C4-2B (cell line): ENCODE results near the gene UCN3.

Source experiments
- ZFX ChIP-seq: fragments of 450-650 bp; IDR thresholded peaks from 2 replicates; pipeline ENCODE4 v1.6.1; 2017
- TF ChIP-seq, protein P1 (sequence below): fragments of 450-650 bp; conservative IDR thresholded peaks from 2 replicates; pipeline ENCODE4 v1.5.1; 2017; ENCODE audit warnings: mild to moderate bottlenecking

- TF ChIP-seq, protein P1, sequence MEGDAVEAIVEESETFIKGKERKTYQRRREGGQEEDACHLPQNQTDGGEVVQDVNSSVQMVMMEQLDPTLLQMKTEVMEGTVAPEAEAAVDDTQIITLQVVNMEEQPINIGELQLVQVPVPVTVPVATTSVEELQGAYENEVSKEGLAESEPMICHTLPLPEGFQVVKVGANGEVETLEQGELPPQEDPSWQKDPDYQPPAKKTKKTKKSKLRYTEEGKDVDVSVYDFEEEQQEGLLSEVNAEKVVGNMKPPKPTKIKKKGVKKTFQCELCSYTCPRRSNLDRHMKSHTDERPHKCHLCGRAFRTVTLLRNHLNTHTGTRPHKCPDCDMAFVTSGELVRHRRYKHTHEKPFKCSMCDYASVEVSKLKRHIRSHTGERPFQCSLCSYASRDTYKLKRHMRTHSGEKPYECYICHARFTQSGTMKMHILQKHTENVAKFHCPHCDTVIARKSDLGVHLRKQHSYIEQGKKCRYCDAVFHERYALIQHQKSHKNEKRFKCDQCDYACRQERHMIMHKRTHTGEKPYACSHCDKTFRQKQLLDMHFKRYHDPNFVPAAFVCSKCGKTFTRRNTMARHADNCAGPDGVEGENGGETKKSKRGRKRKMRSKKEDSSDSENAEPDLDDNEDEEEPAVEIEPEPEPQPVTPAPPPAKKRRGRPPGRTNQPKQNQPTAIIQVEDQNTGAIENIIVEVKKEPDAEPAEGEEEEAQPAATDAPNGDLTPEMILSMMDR, result no peak
- TF ChIP-seq ZFX, result no peak
Measured at GRCh38 chr10:5399332-5399731, 34.6 kb downstream of the UCN3 start.
